Nephron progenitor cell (in vitro differentiated cells): ENCODE measurements around the gene GNB1L.

Experiments
- DNase-seq: peaks from one replicate; pipeline ENCODE4 v3.0.0; 2021
- H3K27ac Mint-ChIP-seq: 2 replicates; pipeline ENCODE4 v1.8.0; 2021; ENCODE audit warnings: mild to moderate bottlenecking, moderate library complexity, mixed read lengths
- H3K27me3 Mint-ChIP-seq: 2 replicates; pipeline ENCODE4 v1.8.0; 2021; ENCODE audit warnings: mild to moderate bottlenecking, low read depth, mixed read lengths; ENCODE audit not compliant: poor library complexity
- H3K36me3 Mint-ChIP-seq: 2 replicates; pipeline ENCODE4 v1.8.0; 2021; ENCODE audit warnings: low read depth, mixed read lengths
- H3K4me1 Mint-ChIP-seq: 2 replicates; pipeline ENCODE4 v1.8.0; 2021; ENCODE audit warnings: mixed read lengths
- H3K4me3 Mint-ChIP-seq: 2 replicates; pipeline ENCODE4 v1.8.0; 2021; ENCODE audit warnings: mild to moderate bottlenecking, moderate library complexity, mixed read lengths
- H3K9me3 Mint-ChIP-seq: 2 replicates; pipeline ENCODE4 v1.8.0; 2021; ENCODE audit warnings: mild to moderate bottlenecking, moderate library complexity, mixed read lengths
- TF ChIP-seq, protein P1 (sequence below): fragments of 200-600 bp; sonication (generic); IDR thresholded peaks from 2 replicates; pipeline ENCODE4 v1.5.0; 2021; ENCODE audit warnings: antibody characterized with exemption

GNB1L gene

DNA sequence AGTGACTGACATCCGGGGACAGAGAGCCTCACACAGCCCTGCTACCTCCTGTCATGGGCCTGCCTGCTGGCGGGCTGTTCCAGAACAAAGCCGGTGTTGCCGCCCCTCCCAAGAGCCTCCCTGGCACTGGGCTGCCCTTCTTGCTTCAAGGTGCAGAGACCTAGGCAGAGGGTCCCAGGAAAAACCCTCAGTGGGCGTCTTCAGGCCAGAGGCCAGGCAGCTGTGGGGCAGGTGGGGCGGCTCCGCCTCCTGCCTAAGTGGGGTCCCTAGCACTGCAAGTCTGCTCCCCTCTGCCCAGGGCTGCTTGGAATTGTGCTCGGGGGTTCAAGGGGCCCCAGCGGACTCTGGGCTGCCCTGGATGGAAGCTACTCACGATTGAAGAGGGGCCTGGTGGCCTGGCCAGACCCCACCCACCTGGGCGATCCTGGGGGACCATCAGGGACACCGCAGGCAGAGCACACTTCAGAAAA lies 20.4 kb upstream of the GNB1L start:
- Mint-ChIP-seq H3K27ac (no peak overlapping the region), H3K9me3 (no peaks in the 10 kb centered on the region), H3K4me1 (peaks cover 7% of the 10 kb centered on the region), H3K4me3 (no peak overlapping the region), H3K36me3 (no peaks in the 10 kb centered on the region), H3K27me3 (no peaks in the 10 kb centered on the region)
- TF ChIP-seq, protein P1, sequence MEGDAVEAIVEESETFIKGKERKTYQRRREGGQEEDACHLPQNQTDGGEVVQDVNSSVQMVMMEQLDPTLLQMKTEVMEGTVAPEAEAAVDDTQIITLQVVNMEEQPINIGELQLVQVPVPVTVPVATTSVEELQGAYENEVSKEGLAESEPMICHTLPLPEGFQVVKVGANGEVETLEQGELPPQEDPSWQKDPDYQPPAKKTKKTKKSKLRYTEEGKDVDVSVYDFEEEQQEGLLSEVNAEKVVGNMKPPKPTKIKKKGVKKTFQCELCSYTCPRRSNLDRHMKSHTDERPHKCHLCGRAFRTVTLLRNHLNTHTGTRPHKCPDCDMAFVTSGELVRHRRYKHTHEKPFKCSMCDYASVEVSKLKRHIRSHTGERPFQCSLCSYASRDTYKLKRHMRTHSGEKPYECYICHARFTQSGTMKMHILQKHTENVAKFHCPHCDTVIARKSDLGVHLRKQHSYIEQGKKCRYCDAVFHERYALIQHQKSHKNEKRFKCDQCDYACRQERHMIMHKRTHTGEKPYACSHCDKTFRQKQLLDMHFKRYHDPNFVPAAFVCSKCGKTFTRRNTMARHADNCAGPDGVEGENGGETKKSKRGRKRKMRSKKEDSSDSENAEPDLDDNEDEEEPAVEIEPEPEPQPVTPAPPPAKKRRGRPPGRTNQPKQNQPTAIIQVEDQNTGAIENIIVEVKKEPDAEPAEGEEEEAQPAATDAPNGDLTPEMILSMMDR: no peak
- DNase-seq: peak; percentile 1

DNA sequence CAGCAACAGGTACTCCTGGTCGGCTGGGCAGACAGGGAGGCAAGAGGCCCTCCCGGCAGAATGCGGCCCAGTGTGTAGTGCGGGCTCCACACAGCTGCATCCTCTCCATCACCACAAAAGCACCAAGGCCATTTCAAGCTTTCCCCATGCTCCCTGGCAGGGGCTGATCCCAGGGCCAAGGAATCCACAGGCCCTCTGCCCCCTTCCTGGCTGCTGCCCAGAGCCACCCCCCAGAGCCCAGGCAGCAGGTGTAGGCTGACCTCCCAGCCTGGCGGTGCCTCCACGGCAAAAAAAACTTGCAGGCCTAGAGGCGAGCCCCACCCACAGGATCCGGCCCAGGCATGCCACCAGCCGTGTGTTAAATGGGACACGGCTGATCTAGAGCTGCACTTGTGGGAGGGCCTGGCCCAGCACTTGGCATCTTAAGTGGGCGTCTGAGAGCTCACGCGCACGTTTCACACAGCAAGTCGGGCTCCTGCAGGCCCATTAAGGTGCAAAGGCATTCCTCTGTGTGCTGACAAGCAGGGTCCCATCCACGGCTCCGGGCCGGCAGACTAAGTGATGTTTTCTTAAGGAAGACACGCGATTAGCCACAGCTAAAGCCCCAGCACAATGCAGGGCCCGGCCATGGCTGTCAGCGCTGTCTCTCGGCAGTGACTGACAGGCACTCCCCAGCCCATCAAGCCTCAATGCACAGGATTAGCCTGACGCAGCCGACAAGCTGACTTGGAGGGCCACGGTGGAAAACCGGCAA lies 19.8 kb upstream of the GNB1L start:
- no peaks in the 10 kb centered on the region for H3K36me3 Mint-ChIP-seq
- no peak overlapping the region for H3K27ac Mint-ChIP-seq
- peak; percentile 10 for DNase-seq
- TF ChIP-seq, protein P1: no peak
- H3K4me3 Mint-ChIP-seq: no peak overlapping the region
- H3K4me1 Mint-ChIP-seq: peaks cover 6% of the 10 kb centered on the region
- H3K9me3 Mint-ChIP-seq: no peaks in the 10 kb centered on the region
- no peaks in the 10 kb centered on the region for H3K27me3 Mint-ChIP-seq

DNA sequence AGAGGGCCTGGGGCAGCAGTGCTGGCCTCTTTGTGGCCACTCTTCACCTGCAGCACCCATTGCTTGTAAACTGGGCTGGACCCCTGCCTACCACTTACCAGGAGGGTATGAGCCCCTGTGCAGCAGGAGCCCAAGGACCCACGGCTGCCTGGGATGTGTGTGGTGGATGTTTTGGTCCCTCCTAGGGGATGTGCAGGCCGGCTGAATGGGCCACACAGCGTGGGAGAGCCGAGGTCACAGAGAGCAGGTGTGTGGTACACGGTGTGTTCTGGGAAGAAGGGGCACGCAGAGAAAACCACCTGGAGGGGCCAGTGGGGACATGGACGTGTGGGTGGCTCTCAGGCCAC lies 19.3 kb upstream of the GNB1L start:
- H3K36me3 Mint-ChIP-seq: no peaks in the 10 kb centered on the region
- DNase-seq: no peak
- H3K4me3 Mint-ChIP-seq: no peak overlapping the region
- no peaks in the 10 kb centered on the region for H3K27me3 Mint-ChIP-seq
- no peak overlapping the region for H3K27ac Mint-ChIP-seq
- H3K4me1 Mint-ChIP-seq: peaks cover 3% of the 10 kb centered on the region
- H3K9me3 Mint-ChIP-seq: no peaks in the 10 kb centered on the region
- TF ChIP-seq, protein P1: no peak

DNA sequence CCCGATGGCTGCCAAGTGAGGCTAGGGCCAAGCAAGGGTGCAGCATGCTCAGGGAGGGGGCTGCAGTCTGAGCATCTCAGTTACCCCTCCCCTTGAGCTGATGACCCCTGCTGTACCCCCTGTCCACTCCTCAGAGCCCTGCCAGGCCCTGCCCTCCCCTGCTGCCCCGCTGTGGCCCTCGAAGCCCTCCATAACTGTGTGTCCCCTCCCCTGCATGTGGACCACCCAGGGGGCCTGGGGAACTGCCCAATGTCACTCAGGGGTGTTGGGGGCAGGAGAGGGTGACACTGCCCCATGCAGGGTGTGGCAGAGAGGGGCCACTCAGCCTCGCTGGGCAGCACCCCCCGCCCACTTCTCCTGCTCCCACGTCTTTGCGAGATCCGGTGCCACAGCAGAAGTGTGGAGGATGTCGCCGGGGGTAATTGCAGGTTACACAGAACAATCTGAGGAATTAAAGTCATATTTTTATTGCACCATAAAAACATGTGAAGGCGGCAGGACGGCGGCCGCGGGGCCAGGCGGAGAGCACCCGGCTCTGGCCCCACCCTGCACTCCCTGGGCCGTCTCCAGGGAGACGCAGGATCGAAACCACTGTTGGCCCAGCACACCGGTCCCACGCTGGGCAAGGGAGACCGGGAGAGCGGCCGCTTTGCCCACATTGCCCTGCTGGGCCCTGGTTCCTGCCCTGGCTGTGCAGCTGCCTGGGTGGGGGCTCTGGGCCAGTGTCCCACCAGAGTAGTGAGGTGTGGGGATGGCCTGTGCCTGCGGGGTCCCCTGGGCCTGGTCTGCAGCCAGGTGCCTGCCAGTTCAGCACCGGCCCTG lies 18.7 kb upstream of the GNB1L start:
- Mint-ChIP-seq H3K36me3 (no peaks in the 10 kb centered on the region), H3K27ac (no peak overlapping the region), H3K9me3 (no peaks in the 10 kb centered on the region), H3K4me3 (no peak overlapping the region), H3K4me1 (no peaks in the 10 kb centered on the region), H3K27me3 (peaks cover 1% of the 10 kb centered on the region)
- DNase-seq: no peak
- TF ChIP-seq, protein P1: no peak

DNA sequence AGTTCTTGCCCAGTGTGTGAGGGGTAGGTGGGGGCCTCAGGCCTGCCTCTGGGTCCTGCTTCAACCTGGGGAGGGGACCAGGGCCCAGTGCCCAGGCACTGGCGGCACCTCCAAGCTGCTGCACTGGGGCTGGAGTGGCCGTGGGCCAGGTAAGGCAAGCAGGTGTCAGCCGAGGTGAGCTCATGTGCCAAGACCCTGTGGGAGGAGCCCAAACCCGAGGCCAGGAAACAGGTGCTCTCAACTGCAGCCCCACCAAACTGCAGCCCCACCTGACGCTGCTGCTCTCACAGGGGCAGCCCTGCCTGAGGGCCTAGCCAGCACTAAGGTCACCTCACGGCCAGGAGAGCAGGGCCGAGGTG lies 18.1 kb upstream of the GNB1L start:
- no peak for DNase-seq
- Mint-ChIP-seq H3K36me3 (no peaks in the 10 kb centered on the region), H3K4me3 (no peak overlapping the region), H3K27ac (no peak overlapping the region), H3K9me3 (no peaks in the 10 kb centered on the region), H3K27me3 (peaks cover 2% of the 10 kb centered on the region), H3K4me1 (no peaks in the 10 kb centered on the region)
- TF ChIP-seq, protein P1: no peak
